B cell (primary cell): ENCODE results near the gene DOCK3.

ENCODE experiments used
- EZH2 ChIP-seq: IDR thresholded peaks from 2 replicates; pipeline ENCODE4 v1.6.1; 2012; ENCODE audit warnings: borderline replicate concordance, low read depth, mild to moderate bottlenecking, moderate library complexity, low read length; ENCODE audit not compliant: insufficient read depth, poor library complexity, severe bottlenecking
- TF ChIP-seq, protein P1 (sequence below): fragments of 200-600 bp; IDR thresholded peaks from one replicate; pipeline ENCODE4 v1.8.0; 2022; ENCODE audit warnings: antibody characterized with exemption, mild to moderate bottlenecking

GRCh38 chr3:50819882-50820281, 145.2 kb downstream of the DOCK3 start:
- TF ChIP-seq, protein P1, sequence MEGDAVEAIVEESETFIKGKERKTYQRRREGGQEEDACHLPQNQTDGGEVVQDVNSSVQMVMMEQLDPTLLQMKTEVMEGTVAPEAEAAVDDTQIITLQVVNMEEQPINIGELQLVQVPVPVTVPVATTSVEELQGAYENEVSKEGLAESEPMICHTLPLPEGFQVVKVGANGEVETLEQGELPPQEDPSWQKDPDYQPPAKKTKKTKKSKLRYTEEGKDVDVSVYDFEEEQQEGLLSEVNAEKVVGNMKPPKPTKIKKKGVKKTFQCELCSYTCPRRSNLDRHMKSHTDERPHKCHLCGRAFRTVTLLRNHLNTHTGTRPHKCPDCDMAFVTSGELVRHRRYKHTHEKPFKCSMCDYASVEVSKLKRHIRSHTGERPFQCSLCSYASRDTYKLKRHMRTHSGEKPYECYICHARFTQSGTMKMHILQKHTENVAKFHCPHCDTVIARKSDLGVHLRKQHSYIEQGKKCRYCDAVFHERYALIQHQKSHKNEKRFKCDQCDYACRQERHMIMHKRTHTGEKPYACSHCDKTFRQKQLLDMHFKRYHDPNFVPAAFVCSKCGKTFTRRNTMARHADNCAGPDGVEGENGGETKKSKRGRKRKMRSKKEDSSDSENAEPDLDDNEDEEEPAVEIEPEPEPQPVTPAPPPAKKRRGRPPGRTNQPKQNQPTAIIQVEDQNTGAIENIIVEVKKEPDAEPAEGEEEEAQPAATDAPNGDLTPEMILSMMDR = no peak
- no peak for TF ChIP-seq EZH2
